K562 (cell line): Measurements from ENCODE around the gene ADARB2. TPM values are rescaled to one million over a fixed set of nuclear protein-coding genes. Genes with fewer than 3 reads are reported as not detected.

Experiments used
- ATAC-seq: fragments of 200-7000 bp; cut with Tn5 transposase; 3 replicates; pipeline ENCODE4 v1.9.1; 2020; ENCODE audit warnings: moderate library complexity
- BruUV-seq: library from RNA; stranded (reverse); fragments of 400-500 nt; replicated peaks from 2 replicates; lab custom pipeline; 2021; lab: Mats Ljungman, UMichigan
- CTCF ChIA-PET: fragments of 300-600 bp; formaldehyde crosslinking; extraction: SDS; loops from one replicate; lab custom pipeline; 2021; ENCODE audit warnings: low intra/inter-chr PET ratio; lab: Yijun Ruan, JAX
- POLR2A ChIA-PET: fragments of 300-600, 350-650 bp; sonication (Branson Sonifier 250); formaldehyde crosslinking; extraction: SDS; loops from one replicate; lab custom pipeline; 2021; ENCODE audit warnings: antibody characterized with exemption, inconsistent platforms; lab: Yijun Ruan, JAX
- DNase-seq, 4 experiments: peaks; one replicate each; pipeline versions ENCODE4 v3.0.0 to v3.0.0-alpha.2; 2011 to 2018; ENCODE audit warnings: low spot score in 3 of 4, mixed read lengths in 3 of 4; ENCODE audit errors: extremely low read depth in 1 of 4
- FAIRE-seq: peaks from 2 replicates; lab custom pipeline; 2011; peaks lifted over from hg19 to GRCh38; lab: Jason Lieb, UNC
- H2AFZ ChIP-seq: 2 replicates; pipeline ENCODE4 v1.6.0; 2011; ENCODE audit warnings: low read depth, low read length, control low read depth, inconsistent platforms
- H3K27ac ChIP-seq: fragments of 200-600 bp; 3 replicates; pipeline ENCODE4 v1.8.0; 2011; ENCODE audit warnings: low read depth, mild to moderate bottlenecking, control low read depth, inconsistent platforms, low read length, moderate library complexity, mixed read lengths; ENCODE audit errors: extremely low read depth
- H3K27me3 ChIP-seq, 2 experiments: fragments of 300-600 bp in 1 of 2; 2 replicates in 1 of 2; 3 replicates in 1 of 2; pipeline versions ENCODE4 v1.6.0 to v1.8.0; 2011; ENCODE audit warnings: inconsistent platforms in 2 of 2, low read length in 2 of 2, mild to moderate bottlenecking in 1 of 2, mixed read lengths in 1 of 2, moderate library complexity in 1 of 2; ENCODE audit not compliant: control insufficient read depth in 2 of 2, insufficient read depth in 2 of 2
- H3K36me3 ChIP-seq: fragments of 300-600 bp; 3 replicates; pipeline ENCODE4 v1.8.0; 2011; ENCODE audit warnings: mild to moderate bottlenecking, low read length, inconsistent platforms; ENCODE audit not compliant: control insufficient read depth, insufficient read depth
- H3K4me1 ChIP-seq, 2 experiments: fragments of 200-600 bp in 1 of 2; replicated peaks in 1 of 2; 2 replicates in 1 of 2; 3 replicates in 1 of 2; pipeline versions ENCODE4 v1.5.1 to v1.8.0; 2011; ENCODE audit warnings: inconsistent platforms in 2 of 2, low read length in 2 of 2, mild to moderate bottlenecking in 1 of 2, mixed read lengths in 1 of 2, moderate library complexity in 1 of 2; ENCODE audit not compliant: control insufficient read depth in 2 of 2, insufficient read depth in 2 of 2
- H3K4me2 ChIP-seq: 2 replicates; pipeline ENCODE4 v1.6.1; 2011; ENCODE audit warnings: low read length, control low read depth, inconsistent platforms, mixed read lengths; ENCODE audit not compliant: insufficient read depth
- H3K4me3 ChIP-seq: fragments of 200-600 bp; sonication (generic), shearing (Covaris generic); 2 replicates; pipeline ENCODE4 v1.5.1; 2016; ENCODE audit warnings: control low read depth, inconsistent platforms
- H3K79me2 ChIP-seq: fragments of 200-600 bp; 3 replicates; pipeline ENCODE4 v1.8.0; 2011; ENCODE audit warnings: low read length, inconsistent platforms; ENCODE audit not compliant: control insufficient read depth, insufficient read depth
- H3K9ac ChIP-seq, 2 experiments: 2 replicates each; pipeline versions ENCODE4 v1.6.0 to v1.6.1; 2011; ENCODE audit warnings: low read depth in 2 of 2, low read length in 2 of 2, control low read depth in 1 of 2, inconsistent platforms in 1 of 2, mild to moderate bottlenecking in 1 of 2, mixed read lengths in 1 of 2; ENCODE audit not compliant: insufficient read depth in 1 of 2
- H3K9me1 ChIP-seq: one replicate; pipeline ENCODE4 v1.6.0; 2011; ENCODE audit warnings: inconsistent platforms, mild to moderate bottlenecking, low read length, moderate library complexity; ENCODE audit not compliant: control insufficient read depth, insufficient read depth
- H3K9me3 ChIP-seq: replicated peaks from 2 replicates; pipeline ENCODE4 v1.5.1; 2011; ENCODE audit warnings: low read depth, low read length, inconsistent platforms; ENCODE audit not compliant: control insufficient read depth, insufficient read depth
- H4K20me1 ChIP-seq: replicated peaks from 2 replicates; pipeline ENCODE4 v1.6.1; 2011; ENCODE audit warnings: low read length, inconsistent platforms, mixed read lengths; ENCODE audit not compliant: control insufficient read depth, insufficient read depth
- FOXA1 ChIP-seq: fragments of 450-650 bp; IDR thresholded peaks from 2 replicates; pipeline ENCODE4 v1.6.1; 2016; ENCODE audit warnings: mild to moderate bottlenecking, borderline replicate concordance
- FOXA3 ChIP-seq, 2 experiments: fragments of 450-650 bp in 1 of 2; sonication (generic) in 1 of 2; formaldehyde crosslinking; IDR thresholded peaks in 1 of 2; conservative IDR thresholded peaks in 1 of 2; 2 replicates each; pipeline versions ENCODE4 v1.4.0 to v1.8.0; 2020 to 2022; ENCODE audit warnings: mild to moderate bottlenecking in 2 of 2, missing genetic modification reagents in 1 of 2
- HIVEP1 ChIP-seq: fragments of 250-450 bp; sonication (Bioruptor Pico); IDR thresholded peaks from 2 replicates; pipeline ENCODE4 v1.4.0; 2020; ENCODE audit warnings: mild to moderate bottlenecking
- HMGN3 ChIP-seq: IDR thresholded peaks from 2 replicates; pipeline ENCODE4 v1.6.1; 2011; ENCODE audit warnings: borderline replicate concordance, low read depth, mild to moderate bottlenecking, mixed read lengths, low read length; ENCODE audit not compliant: insufficient read length; ENCODE audit errors: extremely low read depth
- PHF8 ChIP-seq: fragments of 200-600 bp; sonication (generic); IDR thresholded peaks from 2 replicates; pipeline ENCODE4 v1.6.1; 2012; ENCODE audit warnings: mixed run types, mild to moderate bottlenecking, inconsistent platforms, low read length, moderate library complexity, borderline replicate concordance
- TBL1XR1 ChIP-seq, 2 experiments: IDR thresholded peaks; 2 replicates each; pipeline ENCODE4 v1.6.1; 2012; ENCODE audit warnings: improper control_type of control experiment in 2 of 2, low read length in 2 of 2, mild to moderate bottlenecking in 1 of 2
- ZBTB1 ChIP-seq: sonication (generic); formaldehyde crosslinking; IDR thresholded peaks from 2 replicates; pipeline ENCODE4 v1.8.1; 2023; ENCODE audit warnings: missing genetic modification reagents, low read depth, mild to moderate bottlenecking, borderline replicate concordance
- ZNF384 ChIP-seq: IDR thresholded peaks from 2 replicates; pipeline ENCODE4 v1.6.1; 2012; ENCODE audit warnings: low read depth, low read length, improper control_type of control experiment
- ZNF436 ChIP-seq: fragments of 250-450, 450-650 bp; sonication (Bioruptor Pico); formaldehyde crosslinking; IDR thresholded peaks from 2 replicates; pipeline ENCODE4 v1.7.0; 2020; ENCODE audit warnings: mild to moderate bottlenecking
- WGBS: fragments of 100-300 bp; shearing (Covaris generic); methylation state at CpG from one replicate; pipeline ENCODE4 v1.1.6; 2016; ENCODE audit warnings: low coverage, mixed read lengths; ENCODE audit not compliant: insufficient coverage; ENCODE audit errors: missing lambda C conversion rate; 5-methylcytosine and 5-hydroxymethylcytosine counted together
- in situ Hi-C: fragments of 300-500 bp; cut with MboI; formaldehyde crosslinking; loops from 4 replicates; pipeline ENCODE4 v1.15.0; 2018; ENCODE audit warnings: inconsistent platforms, mixed read lengths
- intact Hi-C: fragments of 100-400 bp; cut with micrococcal nuclease; formaldehyde crosslinking; loops from 2 replicates; pipeline ENCODE4 v1.14.2; 2022
- polyA plus RNA-seq, 8 experiments: library from polyadenylated mRNA; depleted of rRNA in 4 of 8; stranded (reverse) in 5 of 8; unstranded in 3 of 8; fragments of >200 nt; fragmentation: Nextera tagmentation in 2 of 8; fragmentation: Illumina TruSeq in 1 of 8; extraction: Ambion mirVana in 2 of 8; extraction: Trizol in 1 of 8; gene quantifications; 2 replicates each; pipeline versions ENCODE4 v1.2.1 to v1.2.3, GENCODE V29; 2011 to 2014; ENCODE audit warnings: inconsistent platforms in 1 of 8, missing spikeins in 1 of 8
- total RNA-seq, 7 experiments: library from RNA; depleted of rRNA in 6 of 7; stranded (reverse); fragments of >200 nt in 6 of 7; fragmentation: Illumina TruSeq in 2 of 7; extraction: Trizol in 2 of 7; gene quantifications; 2 replicates each; pipeline versions ENCODE4 v1.2.1 to v1.2.3, GENCODE V29; 2011 to 2021; ENCODE audit warnings: low replicate concordance in 1 of 7
- TF ChIP-seq, protein P1 (sequence below): fragments of 250-450 bp; sonication (Bioruptor Pico); IDR thresholded peaks from 2 replicates; pipeline ENCODE4 v1.9.0; 2021; ENCODE audit warnings: mild to moderate bottlenecking
- TF ChIP-seq, protein P2 (sequence below): sonication (generic); formaldehyde crosslinking; IDR thresholded peaks from 2 replicates; pipeline ENCODE4 v1.8.1; 2023; ENCODE audit warnings: mild to moderate bottlenecking, missing genetic modification reagents

Gene ADARB2
- total and polyA plus RNA-seq, 9 of the 15 experiments (the other 6 are each of a cell fraction or from before 2014, with no cell fraction given): not detected

DNA sequence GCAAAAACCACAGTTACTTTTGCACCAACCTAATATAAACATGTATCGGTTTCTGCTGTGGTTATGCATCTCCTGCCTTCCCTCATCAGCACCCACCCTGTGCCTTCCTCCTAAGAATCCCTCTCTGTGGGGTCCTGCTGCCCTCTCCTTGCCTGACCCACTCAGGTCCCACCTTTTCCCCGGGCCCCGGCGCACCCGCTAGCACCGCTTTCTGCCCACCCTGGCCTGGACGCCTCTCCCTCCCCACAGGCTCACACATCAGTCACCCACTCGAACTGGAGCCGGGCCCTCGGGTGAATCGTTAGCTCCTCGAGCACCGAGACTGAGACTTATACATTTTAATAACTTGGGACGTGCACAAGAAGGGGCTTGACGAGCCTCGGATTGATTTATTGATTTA lies 110.5 kb downstream of the ADARB2 start (continued):
- TF ChIP-seq ZNF436 (no peak), FOXA1 (no peak)

DNA sequence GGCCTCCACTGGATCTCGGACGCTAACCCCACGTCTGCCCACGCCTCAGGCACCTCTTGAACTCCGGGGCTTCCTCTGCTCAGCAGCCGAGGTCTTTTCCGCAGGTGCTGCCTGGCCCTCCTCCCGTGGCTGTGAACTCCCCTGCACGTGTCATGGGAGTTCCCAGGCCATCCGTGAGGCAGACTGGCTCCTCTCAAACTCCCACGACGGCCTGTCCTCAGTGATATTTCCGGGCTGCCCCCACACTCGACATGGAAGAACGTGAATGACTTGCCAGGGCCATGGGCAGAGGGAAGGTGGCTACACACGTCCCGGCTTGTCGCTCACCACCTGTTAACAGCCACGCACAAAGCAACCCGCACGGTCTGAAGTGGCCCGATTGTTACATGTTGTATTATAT lies 110.9 kb downstream of the ADARB2 start:
- H3K4me2 ChIP-seq: no peak overlapping the region
- ChIA-PET POLR2A (no interaction called here), CTCF (no interaction called here)
- no peaks in the 10 kb centered on the region for H3K79me2 ChIP-seq
- no peaks in the 10 kb centered on the region for H3K9me1 ChIP-seq
- FAIRE-seq (no peak), ATAC-seq (no peak), DNase-seq (no peak)
- no peak overlapping the region for H3K27ac ChIP-seq
- no TSS peak for BruUV-seq
- no peak overlapping the region; a peak in 1 of 4 replicates for H3K9ac ChIP-seq
- H3K36me3 ChIP-seq: no peaks in the 10 kb centered on the region
- peaks cover 12 to 52% of the 10 kb centered on the region in 2 experiments for H3K27me3 ChIP-seq
- no peak overlapping the region for H3K4me3 ChIP-seq
- no peaks in the 10 kb centered on the region for H3K9me3 ChIP-seq
- intact Hi-C loops (no loop called here), in situ Hi-C loops (no loop called here)
- no peaks in the 10 kb centered on the region for H3K4me1 ChIP-seq
- no peaks in the 10 kb centered on the region; the same call in 1 of the 2 replicates for H4K20me1 ChIP-seq
- H2AFZ ChIP-seq: no peak overlapping the region
- TF ChIP-seq, protein P1, sequence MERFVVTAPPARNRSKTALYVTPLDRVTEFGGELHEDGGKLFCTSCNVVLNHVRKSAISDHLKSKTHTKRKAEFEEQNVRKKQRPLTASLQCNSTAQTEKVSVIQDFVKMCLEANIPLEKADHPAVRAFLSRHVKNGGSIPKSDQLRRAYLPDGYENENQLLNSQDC (CRISPR knock-in tag): no peak
- TF ChIP-seq ZBTB1 (CRISPR knock-in tag) (no peak), PHF8 (no peak), HIVEP1 (CRISPR knock-in tag) (no peak), TBL1XR1 (IDR thresholded peaks at IDR 0.05; ENCODE audit: low read length in 2 of 2) (no peak), ZNF384 (no peak), HMGN3 (no peak), FOXA3 (CRISPR knock-in tag; conservative IDR thresholded peaks at IDR 0.05 in 1 of 2, IDR thresholded peaks at IDR 0.05 in 1 of 2) (no peak)
- TF ChIP-seq, protein P2, sequence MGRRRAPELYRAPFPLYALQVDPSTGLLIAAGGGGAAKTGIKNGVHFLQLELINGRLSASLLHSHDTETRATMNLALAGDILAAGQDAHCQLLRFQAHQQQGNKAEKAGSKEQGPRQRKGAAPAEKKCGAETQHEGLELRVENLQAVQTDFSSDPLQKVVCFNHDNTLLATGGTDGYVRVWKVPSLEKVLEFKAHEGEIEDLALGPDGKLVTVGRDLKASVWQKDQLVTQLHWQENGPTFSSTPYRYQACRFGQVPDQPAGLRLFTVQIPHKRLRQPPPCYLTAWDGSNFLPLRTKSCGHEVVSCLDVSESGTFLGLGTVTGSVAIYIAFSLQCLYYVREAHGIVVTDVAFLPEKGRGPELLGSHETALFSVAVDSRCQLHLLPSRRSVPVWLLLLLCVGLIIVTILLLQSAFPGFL: no peak
- WGBS: under 1% methylated on average over 22 of the region's 22 CpGs
